HepG2 (cell line): Measurements from ENCODE around the gene TST. TPM values are rescaled to one million over a fixed set of nuclear protein-coding genes. Genes with fewer than 3 reads are reported as not detected.

Source experiments
- ATAC-seq: fragments of 200-7000 bp; cut with Tn5 transposase; 3 replicates; pipeline ENCODE4 v1.9.1; 2020; ENCODE audit warnings: mild to moderate bottlenecking, moderate library complexity
- BruUV-seq: library from RNA; stranded (reverse); fragments of 400-500 nt; replicated peaks from 2 replicates; lab custom pipeline; 2021; lab: Mats Ljungman, UMichigan
- CTCF ChIA-PET: fragments of 300-600 bp; formaldehyde crosslinking; extraction: SDS; loops from one replicate; lab custom pipeline; 2021; ENCODE audit warnings: low total read pairs, inconsistent platforms, low intra/inter-chr PET ratio; lab: Yijun Ruan, JAX
- POLR2A ChIA-PET: fragments of 350-600 bp; sonication (Branson Sonifier 250); formaldehyde crosslinking; loops from one replicate; lab custom pipeline; 2020; ENCODE audit warnings: antibody characterized with exemption, inconsistent platforms; lab: Yijun Ruan, JAX
- DNase-seq: peaks from one replicate; pipeline ENCODE4 v3.0.0-alpha.2; 2015; ENCODE audit warnings: low spot score
- FAIRE-seq: peaks from 3 replicates; lab custom pipeline; 2011; peaks lifted over from hg19 to GRCh38; lab: Jason Lieb, UNC
- H2AFZ ChIP-seq: one replicate; pipeline ENCODE4 v1.6.1; 2011; ENCODE audit warnings: low read length, inconsistent platforms
- H3K27ac ChIP-seq: fragments of 300-600 bp; 3 replicates; pipeline ENCODE4 v1.8.0; 2011; ENCODE audit warnings: mixed run types, mild to moderate bottlenecking, mixed read lengths, low read length, inconsistent platforms; ENCODE audit not compliant: insufficient read depth; ENCODE audit errors: extremely low read length
- H3K27me3 ChIP-seq, 2 experiments: fragments of 200-600 bp in 1 of 2; 2 replicates in 1 of 2; 3 replicates in 1 of 2; pipeline versions ENCODE4 v1.6.0 to v1.8.0; 2011; ENCODE audit warnings: low read length in 2 of 2, mild to moderate bottlenecking in 2 of 2, moderate library complexity in 2 of 2, inconsistent platforms in 1 of 2; ENCODE audit not compliant: insufficient read depth in 2 of 2, control insufficient read depth in 1 of 2
- H3K36me3 ChIP-seq, 2 experiments: fragments of 200-600 bp in 1 of 2; replicated peaks in 1 of 2; 2 replicates in 1 of 2; 3 replicates in 1 of 2; pipeline versions ENCODE4 v1.5.1 to v1.8.0; 2011; ENCODE audit warnings: low read length in 2 of 2, inconsistent platforms in 1 of 2; ENCODE audit not compliant: insufficient read depth in 2 of 2, control insufficient read depth in 1 of 2
- H3K4me1 ChIP-seq: 2 replicates; pipeline ENCODE4 v1.5.1; 2012; ENCODE audit warnings: low read length, inconsistent platforms; ENCODE audit not compliant: insufficient read depth
- H3K4me2 ChIP-seq: 2 replicates; pipeline ENCODE4 v1.6.0; 2011; ENCODE audit warnings: low read depth, low read length, inconsistent platforms
- H3K4me3 ChIP-seq, 3 experiments: fragments of 200-600 bp in 1 of 3; sonication (generic), shearing (Covaris generic) in 1 of 3; replicated peaks in 1 of 3; 2 replicates each; pipeline ENCODE4 v1.5.1; 2011 to 2016; ENCODE audit warnings: low read length in 3 of 3, inconsistent platforms in 2 of 3, low read depth in 2 of 3, mild to moderate bottlenecking in 2 of 3, control low read depth in 1 of 3, mixed read lengths in 1 of 3; ENCODE audit not compliant: insufficient read depth in 1 of 3
- H3K79me2 ChIP-seq: one replicate; pipeline ENCODE4 v1.6.1; 2011; ENCODE audit warnings: low read length, inconsistent platforms; ENCODE audit not compliant: insufficient read depth
- H3K9ac ChIP-seq: 2 replicates; pipeline ENCODE4 v1.6.0; 2011; ENCODE audit warnings: mild to moderate bottlenecking, low read depth, low read length, inconsistent platforms; ENCODE audit not compliant: insufficient read depth
- H3K9me3 ChIP-seq: 2 replicates; pipeline ENCODE4 v1.5.1; 2012; ENCODE audit warnings: mild to moderate bottlenecking, low read length
- H4K20me1 ChIP-seq: 2 replicates; pipeline ENCODE4 v1.6.0; 2011; ENCODE audit warnings: inconsistent platforms, mild to moderate bottlenecking, low read length, moderate library complexity; ENCODE audit not compliant: insufficient read depth
- BCL3 ChIP-seq: sonication (generic); formaldehyde crosslinking; IDR thresholded peaks from 2 replicates; pipeline ENCODE4 v1.5.1; 2020; ENCODE audit warnings: mild to moderate bottlenecking, missing genetic modification reagents, moderate library complexity
- CSRNP1 ChIP-seq: sonication (generic); formaldehyde crosslinking; IDR thresholded peaks from 2 replicates; pipeline ENCODE4 v1.8.1; 2023; ENCODE audit warnings: mild to moderate bottlenecking, missing genetic modification reagents
- GABPB1 ChIP-seq: IDR thresholded peaks from 2 replicates; pipeline ENCODE4 v1.6.1; 2016; ENCODE audit warnings: mild to moderate bottlenecking, missing genetic modification reagents, moderate library complexity, missing compliant biosample characterization
- GATAD2A ChIP-seq: IDR thresholded peaks from 2 replicates; pipeline ENCODE4 v1.6.1; 2016
- HNRNPL ChIP-seq: fragments of 200-400 bp; formaldehyde crosslinking; IDR thresholded peaks from 2 replicates; pipeline ENCODE4 v1.6.1; 2017; ENCODE audit warnings: mild to moderate bottlenecking, low read depth, low read length
- KDM1A ChIP-seq: IDR thresholded peaks from 2 replicates; pipeline ENCODE4 v1.6.1; 2016; ENCODE audit warnings: missing compliant biosample characterization
- MAZ ChIP-seq, 2 experiments: sonication (generic) in 1 of 2; formaldehyde crosslinking in 1 of 2; IDR thresholded peaks; 2 replicates each; pipeline versions ENCODE4 v1.5.0 to v1.6.1; 2012 to 2020; ENCODE audit warnings: low read depth in 2 of 2, mild to moderate bottlenecking in 2 of 2, borderline replicate concordance in 1 of 2, improper control_type of control experiment in 1 of 2, low read length in 1 of 2, missing genetic modification reagents in 1 of 2, moderate library complexity in 1 of 2
- MLX ChIP-seq: IDR thresholded peaks from 2 replicates; pipeline ENCODE4 v1.6.1; 2016
- NR3C1 ChIP-seq: sonication (generic); formaldehyde crosslinking; IDR thresholded peaks from 2 replicates; pipeline ENCODE4 v1.4.0; 2020; ENCODE audit warnings: missing genetic modification reagents
- PITX1 ChIP-seq: sonication (generic); formaldehyde crosslinking; IDR thresholded peaks from 2 replicates; pipeline ENCODE4 v1.5.1; 2020; ENCODE audit warnings: mild to moderate bottlenecking, missing genetic modification reagents
- POLR2AphosphoS5 ChIP-seq: IDR thresholded peaks from 2 replicates; pipeline ENCODE4 v1.6.1; 2012; ENCODE audit warnings: low read depth, low read length
- RFX1 ChIP-seq: fragments of 450-650 bp; IDR thresholded peaks from 2 replicates; pipeline ENCODE4 v1.6.1; 2017
- RFX3 ChIP-seq: IDR thresholded peaks from 2 replicates; pipeline ENCODE4 v1.6.1; 2016; ENCODE audit warnings: missing biosample characterization, missing genetic modification reagents
- SNAI1 ChIP-seq: sonication (generic); formaldehyde crosslinking; IDR thresholded peaks from 2 replicates; pipeline ENCODE4 v1.5.0; 2020; ENCODE audit warnings: mild to moderate bottlenecking, missing genetic modification reagents, borderline replicate concordance
- TFDP1 ChIP-seq: IDR thresholded peaks from 2 replicates; pipeline ENCODE4 v1.6.1; 2016; ENCODE audit warnings: missing compliant biosample characterization, missing genetic modification reagents, borderline replicate concordance
- U2AF1 ChIP-seq: fragments of 200-400 bp; formaldehyde crosslinking; optimal IDR thresholded peaks from 2 replicates; pipeline ENCODE3; 2017; ENCODE audit warnings: mild to moderate bottlenecking, low read depth, low read length
- ZMYM4 ChIP-seq: sonication (generic); formaldehyde crosslinking; IDR thresholded peaks from 2 replicates; pipeline ENCODE4 v1.8.1; 2023; ENCODE audit warnings: mild to moderate bottlenecking, missing genetic modification reagents
- ZNF12 ChIP-seq: sonication (generic); formaldehyde crosslinking; IDR thresholded peaks from 2 replicates; pipeline ENCODE4 v1.5.0; 2020; ENCODE audit warnings: missing genetic modification reagents
- ZNF383 ChIP-seq: sonication (generic); formaldehyde crosslinking; IDR thresholded peaks from 2 replicates; pipeline ENCODE4 v1.4.0; 2020; ENCODE audit warnings: missing genetic modification reagents, mild to moderate bottlenecking, borderline replicate concordance
- ZNF484 ChIP-seq: sonication (generic); formaldehyde crosslinking; IDR thresholded peaks from 2 replicates; pipeline ENCODE4 v1.5.1; 2020; ENCODE audit warnings: mild to moderate bottlenecking, low read depth, missing genetic modification reagents, borderline replicate concordance
- ZNF598 ChIP-seq: sonication (generic); formaldehyde crosslinking; IDR thresholded peaks from 2 replicates; pipeline ENCODE4 v1.5.1; 2020; ENCODE audit warnings: mild to moderate bottlenecking, missing genetic modification reagents, borderline replicate concordance
- WGBS: methylation state at CpG from one replicate; pipeline ENCODE4 v1.1.6; 2017; ENCODE audit warnings: low lambda C conversion rate; 5-methylcytosine and 5-hydroxymethylcytosine counted together
- in situ Hi-C: cut with HindIII; loops from 2 replicates; pipeline ENCODE4 v1.10.0; 2017; ENCODE audit warnings: low pct_unique_long_range_greater_than_20kb; ENCODE audit not compliant: extremely low pct_ligation_motif_present
- intact Hi-C: fragments of 100-400 bp; cut with micrococcal nuclease; formaldehyde crosslinking; loops from one replicate; pipeline ENCODE4 v1.10.0; 2022; ENCODE audit not compliant: unreplicated experiment
- polyA plus RNA-seq, 8 experiments: library from polyadenylated mRNA; depleted of rRNA in 3 of 8; stranded (reverse) in 7 of 8; unstranded in 1 of 8; fragments of >200 nt; fragmentation: Illumina TruSeq in 4 of 8; extraction: Trizol in 4 of 8; gene quantifications; 2 replicates each; pipeline versions ENCODE4 v1.2.1 to v1.2.3, GENCODE V29; 2011 to 2016; ENCODE audit warnings: low read depth in 4 of 8, missing spikeins in 1 of 8, mixed read lengths in 1 of 8; ENCODE audit not compliant: insufficient read depth in 1 of 8
- total RNA-seq, 5 experiments: library from RNA; depleted of rRNA; stranded (reverse); fragments of >200 nt; fragmentation: Illumina TruSeq; extraction: Trizol; gene quantifications; 2 replicates each; pipeline ENCODE4 v1.2.3, GENCODE V29; 2016; ENCODE audit warnings: low read depth in 1 of 5

The TST gene
- total and polyA plus RNA-seq, 2 of the 13 experiments (the other 11 are each of a cell fraction or from before 2014, with no cell fraction given): 44.6 to 63.6 TPM

GRCh38 chr22:37023743-37024338 lies 4.6 kb upstream of the TST start:
- Histone ChIP-seq H3K9ac (peak overlapping the region; percentile 24; the same call in 1 of the 2 replicates), H3K4me1 (peaks cover 84% of the 10 kb centered on the region), H2AFZ (no peak overlapping the region), H3K27me3 (no peaks in the 10 kb centered on the region; a peak in 1 of 5 replicates), H3K9me3 (no peaks in the 10 kb centered on the region), H4K20me1 (no peaks in the 10 kb centered on the region), H3K4me3 (peak overlapping the region in 1 of 3 experiments; percentile 10; a peak in 1 of 6 replicates), H3K27ac (peak overlapping the region; percentile 64), H3K4me2 (peak overlapping the region; percentile 66), H3K36me3 (peaks cover 13 to 33% of the 10 kb centered on the region in 2 experiments; a peak in 4 of 5 replicates), H3K79me2 (peaks cover 53% of the 10 kb centered on the region)
- ATAC-seq: peak; percentile 30
- no TSS peak for BruUV-seq
- FAIRE-seq: peak; percentile 55
- ChIA-PET POLR2A (interaction anchor here (1.0 to 11.6 kb wide), 5 partner anchors 7 to 28 kb away, joined by 3 to 383 read pairs (median 5); partner anchors contain the start of gene KCTD17), CTCF (no interaction called here)
- 82% methylated on average over 22 of the region's 34 CpGs for WGBS
- intact Hi-C loops (loop anchor here (5.0 kb wide), 1 partner anchor 37 kb away; no protein-coding TSS in a partner anchor), in situ Hi-C loops (no loop called here)
- DNase-seq: peak; percentile 64
- TF ChIP-seq GATAD2A (CRISPR knock-in tag) (peak; percentile 82), ZNF484 (CRISPR knock-in tag) (no peak), KDM1A (CRISPR knock-in tag) (0 out of 2 replicates have a peak, but pooled peaks have one; percentile 8), PITX1 (peak; percentile 52; the same call in 1 of the 2 replicates), RFX1 (no peak), POLR2AphosphoS5 (peak; percentile 63), CSRNP1 (no peak), BCL3 (CRISPR knock-in tag) (no peak), SNAI1 (CRISPR knock-in tag) (no peak), NR3C1 (no peak), TFDP1 (CRISPR knock-in tag) (no peak), RFX3 (CRISPR knock-in tag) (no peak), MLX (no peak), MAZ (IDR thresholded peaks at IDR 0.05; ENCODE audit: borderline replicate concordance, low read depth, low read length) (no peak), MAZ (CRISPR knock-in tag; IDR thresholded peaks at IDR 0.05; ENCODE audit: low read depth) (no peak), ZMYM4 (CRISPR knock-in tag) (peak; percentile 80), U2AF1 (peak; percentile 86), GABPB1 (CRISPR knock-in tag) (peak; percentile 61), ZNF12 (0 out of 2 replicates have a peak, but pooled peaks have one; percentile 22), HNRNPL (peak; percentile 100), ZNF598 (CRISPR knock-in tag) (no peak), ZNF383 (CRISPR knock-in tag) (no peak)
